Renal cortex interstitium (tissue), 11 donors: ENCODE data around the gene BMPR1A. TPM values are rescaled to one million over a fixed set of nuclear protein-coding genes. Genes with fewer than 3 reads are reported as not detected.
A peak's percentile ranks its signal among the peaks of the same experiment; 100 is the strongest.
"Not testable (repeated sequence)": the region's sequence is repeated elsewhere in the genome, so short reads cannot be mapped to it uniquely, and the experiment has no call there.

Source experiments
- DNase-seq, 11 donors: peaks; one replicate each; pipeline ENCODE4 v3.0.0-alpha.2; 2013; ENCODE audit warnings: low read depth in 9 of 11, low spot score in 4 of 11; ENCODE audit errors: extremely low read depth in 1 of 11
- polyA plus RNA-seq, 3 donors: library from polyadenylated mRNA; unstranded; fragments of 120-200 nt; gene quantifications; one replicate each; pipeline ENCODE4 v1.2.1, GENCODE V29; 2013; ENCODE audit not compliant: insufficient read length in 3 of 3

BMPR1A gene
- polyA plus RNA-seq, 3 donors = 60.8 to 78.6 (median 70.7) TPM

DNA sequence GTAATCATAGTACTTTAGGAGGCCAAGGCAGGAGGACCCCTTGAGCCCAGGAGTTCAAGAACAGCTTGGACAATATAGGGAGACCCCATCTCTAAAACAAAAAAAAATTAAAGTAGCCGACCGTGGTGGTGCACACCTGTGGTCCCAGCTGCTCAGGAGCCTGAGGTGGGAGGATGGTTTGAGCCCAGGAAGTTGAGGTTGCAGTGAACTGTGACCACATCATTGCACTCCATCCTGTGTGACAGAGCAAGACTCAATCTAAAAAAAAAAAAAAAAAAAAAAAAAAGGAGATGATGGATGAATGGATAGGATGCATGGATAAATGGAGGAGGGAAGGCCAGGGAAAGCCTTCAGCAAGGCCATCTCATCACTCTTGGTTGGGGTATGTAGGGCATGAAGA, 33.4 kb upstream of the BMPR1A start:
- no peak for DNase-seq

DNA sequence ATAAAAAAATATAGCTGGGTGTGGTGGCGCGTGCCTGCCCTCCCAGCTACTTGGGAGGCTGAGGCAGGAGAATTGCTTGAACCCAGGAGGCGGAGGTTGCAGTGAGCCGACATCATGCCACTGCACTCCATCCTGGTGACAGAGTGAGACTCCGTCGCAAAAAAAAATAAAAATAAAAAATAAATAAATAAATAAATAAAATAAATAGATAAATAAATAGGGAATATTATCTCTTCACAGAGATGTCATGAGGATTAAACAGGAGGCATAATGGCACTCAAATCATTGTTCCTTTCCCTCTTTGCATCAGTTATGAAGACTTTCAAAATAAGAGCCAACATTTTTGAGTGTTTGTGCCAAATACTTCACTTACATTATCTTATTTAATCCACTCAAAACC, 32.0 kb upstream of the BMPR1A start:
- no peak for DNase-seq

DNA sequence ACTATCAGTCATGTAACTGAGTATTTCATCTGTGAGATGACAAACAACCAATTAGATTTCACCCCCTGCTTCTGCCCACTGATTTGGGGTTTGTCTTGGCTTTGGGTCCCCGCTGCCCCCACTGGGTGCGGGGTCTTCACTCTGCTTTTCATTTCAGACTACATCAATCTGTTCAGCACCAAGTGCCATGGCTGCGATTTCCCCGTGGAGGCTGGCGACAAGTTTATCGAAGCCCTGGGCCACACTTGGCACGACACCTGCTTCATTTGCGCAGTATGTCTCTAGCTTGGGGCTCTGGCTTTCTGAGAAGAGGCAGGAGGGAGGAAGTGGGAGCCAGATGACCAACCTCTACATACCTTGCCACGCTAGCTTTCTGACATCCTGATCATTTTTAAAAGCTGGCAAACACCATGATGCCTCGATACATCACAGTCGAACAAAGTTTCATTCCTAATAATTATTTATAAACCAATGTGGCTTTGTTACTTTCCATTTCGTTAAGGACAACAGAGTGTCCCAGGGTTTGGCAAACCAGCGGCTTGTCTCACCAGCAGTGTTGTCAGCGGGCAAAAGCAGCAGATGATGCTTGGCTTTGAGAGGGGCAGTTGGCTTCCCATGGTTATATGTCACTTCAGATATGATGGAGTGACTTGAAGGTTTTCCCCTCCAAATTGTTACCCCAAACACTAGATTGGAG, 30.3 kb upstream of the BMPR1A start:
- DNase-seq = no peak

DNA sequence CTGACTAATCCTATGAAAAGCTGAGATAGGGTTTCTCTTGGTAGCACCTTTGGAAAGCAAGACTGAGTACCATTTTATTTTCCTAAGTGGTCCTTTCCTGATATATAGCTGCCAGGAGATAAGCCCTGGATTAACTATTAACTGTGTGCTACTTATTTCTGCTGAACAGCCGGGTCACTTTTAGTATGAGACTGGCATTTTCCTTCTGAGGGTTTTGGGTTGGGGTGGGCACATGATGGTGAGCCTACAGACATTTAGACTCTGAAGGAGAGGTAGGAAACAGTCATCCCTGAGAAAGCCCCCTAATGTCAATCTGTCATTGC, 29.8 kb upstream of the BMPR1A start:
- no peak for DNase-seq

DNA sequence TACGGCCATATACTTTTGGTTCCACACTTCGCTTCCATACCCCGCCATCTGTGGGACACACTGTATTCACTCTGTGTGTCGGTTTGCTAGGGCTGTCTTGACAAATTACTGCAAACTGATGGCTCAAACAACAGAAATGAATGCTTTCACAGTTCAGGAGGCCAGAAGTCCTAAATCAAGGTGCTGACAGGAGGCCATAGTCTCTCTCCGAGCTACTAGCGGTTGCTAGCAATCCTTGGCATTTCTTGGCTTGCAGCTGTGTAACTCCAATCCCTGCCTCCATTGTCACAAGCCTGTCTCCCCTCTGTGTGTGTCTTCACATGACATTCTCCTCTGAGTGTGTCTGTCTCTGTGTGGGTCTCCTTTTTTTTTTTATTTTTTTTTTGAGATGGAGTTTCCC, 28.9 kb upstream of the BMPR1A start:
- peak in 7 of 11 donors; percentile 51 to 78 (median 66) for DNase-seq

DNA sequence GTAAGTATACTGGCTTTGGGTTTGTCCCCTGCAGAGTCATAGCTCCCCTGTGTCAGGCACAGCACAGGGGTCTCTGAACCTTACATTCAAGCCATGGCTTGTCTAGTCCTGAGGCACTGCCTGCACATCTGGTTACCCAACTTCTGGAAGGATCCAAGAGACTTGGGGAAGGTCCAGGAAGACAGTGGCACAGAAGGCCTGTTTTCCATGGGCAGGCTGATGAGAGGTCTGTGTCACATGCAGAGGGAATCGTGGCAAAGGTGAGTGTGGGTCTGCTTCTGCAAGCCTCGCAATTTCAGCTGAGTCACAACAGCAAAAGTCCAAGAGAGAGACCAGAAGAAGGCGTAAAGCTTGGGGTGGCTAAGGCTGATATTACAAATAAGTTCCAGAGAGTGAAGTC, 28.4 kb upstream of the BMPR1A start:
- DNase-seq = no peak

DNA sequence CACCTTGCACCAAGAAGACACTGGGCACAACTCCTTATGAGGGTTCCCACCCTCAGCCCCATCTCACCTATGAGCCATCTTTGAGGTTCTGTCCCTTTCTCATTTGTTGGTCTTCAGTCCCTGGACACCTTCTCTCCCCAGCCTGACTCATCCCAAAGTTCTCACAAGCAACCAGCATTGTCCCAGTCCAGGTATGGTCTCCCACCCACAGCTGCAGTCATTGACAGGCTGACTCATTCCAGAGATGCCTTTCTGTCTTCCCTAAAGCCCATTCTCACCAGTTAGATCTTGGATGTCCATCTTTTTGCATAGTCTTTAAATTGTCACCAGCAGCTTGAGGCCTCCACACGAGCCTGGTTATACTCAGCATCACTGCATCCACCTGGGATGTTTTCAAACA, 26.7 kb upstream of the BMPR1A start:
- no peak for DNase-seq

DNA sequence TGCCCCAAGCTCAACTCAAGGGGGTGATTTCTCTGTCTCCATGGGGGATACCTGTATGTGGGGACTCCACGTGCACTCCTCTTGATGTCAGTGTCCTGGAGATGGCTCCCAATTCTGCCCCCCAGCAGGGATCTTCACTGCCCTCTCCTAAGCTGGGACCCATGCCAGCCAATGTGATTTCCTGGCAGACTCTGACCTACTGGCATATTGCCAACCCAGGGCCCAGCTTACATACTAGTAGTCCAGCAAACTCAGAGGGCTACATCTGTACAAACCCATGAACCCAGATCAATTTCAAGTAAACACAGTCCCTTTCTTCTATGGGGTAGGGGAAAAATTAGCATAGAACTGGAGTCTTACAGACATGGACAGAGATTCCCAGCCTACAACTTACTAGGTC, 26.2 kb upstream of the BMPR1A start:
- DNase-seq = no peak

DNA sequence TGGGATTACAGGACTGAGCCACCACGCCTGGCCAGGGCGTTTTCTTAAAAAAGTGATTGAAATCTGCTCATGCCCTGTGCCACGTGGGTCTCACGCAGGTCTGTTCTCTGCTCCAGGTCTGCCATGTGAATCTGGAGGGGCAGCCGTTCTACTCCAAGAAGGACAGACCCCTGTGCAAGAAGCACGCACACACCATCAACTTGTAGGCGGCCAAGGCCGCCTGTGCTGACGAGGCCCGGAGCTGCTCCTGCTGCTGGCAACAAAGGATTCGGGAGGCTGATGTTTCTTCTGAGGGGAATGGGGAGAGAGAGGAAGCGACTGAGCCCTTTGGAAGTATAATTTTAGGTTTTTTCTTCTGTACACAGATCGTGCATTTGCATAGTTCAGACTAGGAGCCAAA, 23.6 kb upstream of the BMPR1A start:
- no peak for DNase-seq

DNA sequence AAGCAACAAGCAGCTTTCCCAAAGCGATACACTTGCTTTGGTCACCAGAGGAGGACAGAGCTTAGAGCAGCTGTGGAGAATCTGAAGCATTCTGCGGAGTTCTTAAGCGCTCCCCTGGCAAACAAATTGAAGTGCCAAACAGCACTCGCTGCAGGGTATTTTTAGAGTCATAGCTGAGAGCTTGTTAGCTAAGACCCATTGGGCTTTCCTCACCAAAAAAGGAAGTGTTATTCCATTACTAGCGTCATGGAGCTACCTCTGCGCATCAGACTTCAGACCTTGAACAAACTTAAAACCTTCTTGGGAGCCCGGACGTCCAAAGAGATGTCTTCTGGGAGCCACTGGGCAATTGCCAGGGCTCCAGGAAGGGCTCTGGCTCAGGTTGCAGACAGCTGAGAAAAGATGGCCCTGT, 23.2 kb upstream of the BMPR1A start:
- DNase-seq = no peak

DNA sequence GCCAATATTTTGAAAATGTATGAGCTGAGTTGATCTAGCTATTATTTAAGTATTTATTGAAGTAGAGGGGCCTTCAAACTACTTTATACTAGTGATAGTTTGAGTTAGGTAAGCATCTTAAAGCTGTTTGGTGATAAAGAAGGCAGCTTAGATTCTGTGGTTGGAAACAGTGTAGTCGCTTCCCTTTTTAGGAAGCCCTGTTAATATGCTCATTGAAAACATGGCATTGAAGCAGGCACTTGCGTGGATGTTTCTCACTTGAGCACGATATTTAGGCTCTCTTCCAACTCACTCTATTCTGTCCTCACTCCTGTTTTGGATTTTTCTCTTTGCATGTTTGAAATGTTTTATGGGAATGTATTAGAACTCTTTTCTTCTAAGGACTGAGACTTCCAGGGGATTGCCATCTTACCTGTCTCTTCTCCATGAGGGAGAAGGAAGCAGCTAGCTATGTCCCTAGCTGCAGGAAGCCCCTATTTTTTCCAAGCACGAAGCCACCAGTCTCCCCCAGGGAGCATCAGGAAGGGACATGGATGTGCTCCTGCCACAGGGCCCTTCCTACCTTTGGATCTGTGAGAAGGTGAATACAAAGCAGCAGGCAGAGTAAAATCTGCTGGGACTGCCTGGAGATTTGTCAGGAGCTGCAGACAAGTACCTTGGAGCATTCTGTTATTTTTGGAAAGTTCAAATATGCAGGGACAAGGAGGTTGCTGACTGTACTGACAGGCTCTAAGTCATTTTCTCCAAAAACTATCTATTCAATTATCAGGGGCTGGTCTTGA, 22.0 kb upstream of the BMPR1A start:
- DNase-seq = no peak

DNA sequence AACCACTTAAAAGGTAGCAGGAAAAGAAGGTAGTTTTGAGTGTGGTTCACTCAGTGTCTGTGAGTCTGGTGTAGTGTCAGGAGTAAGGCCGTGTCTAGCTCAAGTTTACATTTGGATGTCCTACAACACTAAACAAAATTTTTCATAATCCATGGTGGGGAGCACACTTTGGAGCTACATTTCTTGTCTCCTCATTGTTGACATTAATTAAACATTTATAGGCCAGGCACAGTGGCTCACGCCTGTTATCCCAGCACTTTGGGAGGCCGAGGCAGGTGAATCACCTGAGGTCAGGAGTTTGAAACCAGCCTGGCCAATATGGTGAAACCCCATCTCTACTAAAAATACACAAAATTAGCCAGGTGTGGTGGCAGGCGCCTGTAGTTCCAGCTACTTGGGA, 21.1 kb upstream of the BMPR1A start:
- DNase-seq = not testable (repeated sequence)

DNA sequence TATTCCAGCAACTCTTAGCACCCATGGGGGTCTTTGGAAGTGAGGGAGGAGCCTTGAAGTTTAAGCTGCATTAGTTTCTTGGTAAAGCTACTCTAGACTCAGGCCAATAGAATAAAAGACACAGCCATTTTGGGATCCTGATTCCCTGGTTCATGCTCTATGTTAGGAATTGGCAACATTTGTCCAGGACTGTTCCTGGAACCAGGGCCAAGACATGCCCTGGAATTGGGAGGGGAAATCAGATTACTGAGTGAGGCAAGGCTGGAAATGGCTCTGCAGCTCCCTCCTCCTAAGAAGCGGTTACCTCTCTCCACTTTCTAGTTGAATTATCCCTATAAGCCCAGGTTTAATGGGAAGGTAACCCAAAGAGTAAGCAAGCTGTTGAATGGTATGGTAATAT, 14.2 kb upstream of the BMPR1A start:
- DNase-seq = no peak

DNA sequence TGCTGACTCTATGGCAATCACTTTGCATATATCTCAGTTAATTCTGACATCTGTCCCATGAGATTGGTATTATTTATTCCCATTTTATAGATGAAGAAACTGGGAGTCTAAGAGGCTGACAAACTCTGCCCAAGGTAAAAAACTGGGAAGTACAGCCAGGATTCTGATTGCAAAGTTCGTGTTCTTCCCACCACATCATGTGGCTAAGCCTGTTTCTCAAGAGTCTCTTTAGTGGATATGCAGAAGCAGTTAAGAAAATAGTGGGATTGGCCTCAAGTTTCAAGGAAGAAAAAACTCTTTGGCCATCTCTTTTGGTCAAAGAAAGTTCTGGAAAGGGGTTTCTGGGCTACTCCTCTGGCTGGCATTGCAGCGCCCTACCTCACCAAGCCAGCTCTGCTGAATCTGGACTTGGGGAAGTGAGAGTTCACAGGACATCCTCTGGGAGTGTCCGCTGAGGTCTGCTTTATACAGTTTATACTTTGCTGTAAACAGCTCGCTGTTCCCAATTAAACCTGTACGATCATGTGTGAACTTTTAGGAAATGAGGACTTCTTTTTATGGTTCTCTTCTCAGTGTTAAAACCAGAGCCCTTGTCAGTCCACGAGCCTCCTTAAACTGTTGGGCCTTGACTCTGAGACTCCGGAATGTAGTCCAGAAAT, 12.2 kb upstream of the BMPR1A start:
- no peak for DNase-seq

DNA sequence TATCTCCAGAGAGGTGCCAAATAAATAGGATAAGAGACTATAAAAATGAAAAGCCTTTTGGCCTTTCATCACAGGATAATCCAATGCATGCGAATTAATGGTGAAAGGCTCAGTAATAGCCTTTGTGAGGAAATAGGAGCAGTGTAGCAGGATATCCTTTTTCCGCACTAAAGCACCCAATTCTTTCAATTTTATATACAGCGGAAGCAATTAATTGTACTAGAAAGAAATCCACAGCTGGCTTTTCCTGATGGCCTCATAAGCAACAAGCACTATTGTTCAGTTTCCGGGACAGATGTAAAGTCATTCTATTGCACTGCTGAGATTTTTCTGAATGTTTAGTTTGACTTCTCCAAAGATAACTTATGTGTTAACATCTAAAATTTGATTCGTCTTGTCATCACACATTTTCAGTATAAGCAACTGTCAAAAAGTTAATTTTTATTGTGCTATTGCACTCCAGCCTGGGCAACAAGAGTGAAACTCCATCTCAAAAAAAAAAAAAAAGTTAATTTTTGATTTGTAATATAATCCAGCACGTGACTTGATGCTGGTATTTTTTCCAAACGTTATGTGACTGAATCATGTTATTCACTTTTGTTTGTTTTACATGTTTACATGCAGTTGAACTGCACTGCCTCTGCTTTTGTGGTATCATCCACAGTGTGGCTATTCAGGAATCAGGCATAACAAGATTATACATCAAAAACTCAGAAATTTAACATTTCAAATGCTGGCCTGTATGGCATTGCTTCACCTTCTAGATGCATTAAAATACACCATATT, 8.4 kb upstream of the BMPR1A start:
- DNase-seq = peak in 2 of 11 donors; percentile 31 to 47

DNA sequence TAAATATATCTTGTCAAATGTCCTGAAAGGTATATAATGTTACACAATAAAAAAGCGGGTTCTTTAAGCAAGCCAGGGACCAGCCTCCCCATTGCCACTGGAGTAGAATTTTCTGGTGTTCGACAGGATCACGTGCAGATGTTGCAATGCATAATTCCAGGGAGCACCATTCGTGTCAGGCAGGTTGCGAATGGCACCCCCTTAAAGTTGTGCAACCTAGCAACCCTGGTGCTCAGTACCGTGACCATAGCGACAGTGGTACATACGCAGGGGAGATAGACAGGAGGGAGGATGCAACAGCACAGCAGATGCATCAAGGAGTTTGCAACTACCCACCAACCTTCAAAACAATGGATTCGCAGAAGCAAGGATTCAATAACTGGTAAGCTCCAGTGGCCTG, 6.6 kb upstream of the BMPR1A start:
- DNase-seq = no peak

DNA sequence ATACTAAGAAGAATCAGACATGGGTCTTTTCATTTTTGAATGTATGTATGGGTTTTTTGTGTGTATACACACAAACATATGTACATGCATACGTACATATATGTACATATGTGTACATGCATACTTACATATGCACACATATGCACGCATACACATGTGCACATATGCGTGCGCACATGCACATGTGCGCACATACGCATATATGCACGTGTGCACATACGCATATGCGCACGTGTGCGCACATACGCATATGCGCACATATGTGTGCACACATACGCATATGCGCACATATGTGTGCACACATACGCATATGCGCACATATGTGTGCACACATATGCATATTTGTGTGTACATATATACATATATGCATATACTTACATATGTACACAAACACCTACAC, 4.9 kb upstream of the BMPR1A start:
- no peak for DNase-seq

DNA sequence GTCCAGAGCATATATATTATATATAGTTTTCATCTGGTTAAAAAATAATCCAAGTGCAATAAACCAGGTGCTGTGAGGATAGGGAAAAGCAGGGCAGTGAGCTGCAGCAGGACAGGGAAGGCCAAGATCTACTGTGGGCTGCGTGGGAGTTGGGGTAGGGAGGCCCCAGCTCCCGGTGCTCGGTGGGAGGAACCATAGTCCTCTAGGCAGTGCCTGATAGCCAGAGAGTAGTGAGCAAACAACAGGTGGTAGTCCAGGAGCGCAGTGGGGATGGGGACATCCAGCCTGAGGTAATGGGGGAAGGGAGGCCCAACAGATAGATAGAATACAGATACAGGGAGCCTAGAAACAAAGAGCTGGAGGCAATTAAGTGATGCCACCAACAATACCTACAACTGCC, 4.1 kb upstream of the BMPR1A start:
- DNase-seq = no peak

DNA sequence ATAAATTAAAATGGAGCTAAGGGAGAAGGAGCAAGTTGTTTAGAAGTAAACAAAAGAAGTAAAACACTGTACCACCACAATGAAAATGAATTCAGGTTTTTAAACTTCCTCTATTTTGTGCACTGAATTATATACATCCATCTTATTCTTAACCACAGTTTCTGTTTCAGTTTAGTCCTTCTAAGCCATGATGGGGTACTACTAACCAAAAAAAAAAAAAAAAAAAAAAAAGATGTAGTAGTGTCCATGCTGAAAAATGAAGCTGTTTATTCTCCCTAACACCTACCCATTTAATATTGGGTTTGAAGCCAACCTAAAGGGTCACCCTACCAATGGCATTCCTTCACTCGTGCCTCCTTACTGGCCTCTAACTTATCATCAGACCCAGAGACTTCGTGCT, 3.4 kb upstream of the BMPR1A start:
- DNase-seq = no peak
